ENCODE data around the gene THAP7. TPM values are rescaled to one million over a fixed set of nuclear protein-coding genes. Genes with fewer than 3 reads are reported as not detected.

Gene THAP7
- total RNA-seq, 1 experiment from 2014 or later: 27.7 TPM

DNA sequence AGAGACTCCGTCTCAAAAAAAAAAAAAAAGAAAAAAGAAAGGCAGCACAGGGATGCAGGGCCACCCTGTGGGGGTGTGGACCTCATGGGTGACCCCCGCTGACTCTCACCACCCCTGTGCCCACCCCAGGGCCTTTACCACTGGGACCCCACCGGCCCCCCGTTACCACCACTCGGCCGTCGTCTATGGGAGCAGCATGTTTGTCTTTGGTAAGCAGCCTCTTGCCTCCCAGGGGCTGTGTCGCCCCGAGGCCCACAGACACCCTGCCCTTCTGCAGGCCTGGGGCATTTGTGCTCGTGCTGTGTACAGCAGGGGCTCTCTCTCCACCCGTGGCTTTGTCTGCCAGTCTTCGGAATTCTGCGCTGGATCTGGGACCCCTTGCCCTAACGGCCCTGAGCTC, 14.5 kb downstream of the THAP7 start:
- no peak for DNase-seq (ENCODE audit: low read depth, low spot score)
- Histone ChIP-seq H3K27ac (ENCODE audit: low read depth, low read length) (no peak overlapping the region), H3K4me1 (ENCODE audit: control insufficient read depth in 1 of 2, insufficient read depth in 2 of 2, low read length in 2 of 2) (peaks cover 3 to 8% of the 10 kb centered on the region in 2 experiments; a peak in 2 of 4 replicates), H4K20me1 (ENCODE audit: insufficient read depth) (no peaks in the 10 kb centered on the region), H3K36me3 (ENCODE audit: control insufficient read depth in 1 of 2, insufficient read depth in 2 of 2, low read length in 2 of 2) (peaks cover 7 to 12% of the 10 kb centered on the region in 2 experiments; a peak in 2 of 4 replicates), H3K9me2 (ENCODE audit: insufficient read depth) (no peaks in the 10 kb centered on the region), H3K9me3 (ENCODE audit: control insufficient read depth in 1 of 2, insufficient read depth in 1 of 2, low read depth in 1 of 2, low read length in 2 of 2) (no peaks in the 10 kb centered on the region), H3K9ac (ENCODE audit: low read length) (no peak overlapping the region), H2AFZ (ENCODE audit: low read depth, low read length, poor library complexity, severe bottlenecking) (no peak overlapping the region), H3K4me3 (replicated peaks in 1 of 2; ENCODE audit: low read depth in 1 of 2, low read length in 2 of 2) (no peak overlapping the region), H3K4me2 (ENCODE audit: low read length) (no peak overlapping the region), H3K79me2 (ENCODE audit: insufficient read depth, low read length) (peaks cover 19% of the 10 kb centered on the region), H3K27me3 (ENCODE audit: insufficient read depth, low read length) (no peaks in the 10 kb centered on the region)
- ATAC-seq: no peak
- RAD21 ChIA-PET (ENCODE audit: low non-redundant PET in 1 of 2, low total read pairs in 2 of 2, uncharacterized antibody in 2 of 2, unreplicated experiment in 2 of 2): interaction anchor here in 1 of 2 experiments (0.7 kb wide), 1 partner anchor 13 kb away, joined by 3 read pairs; no protein-coding TSS in a partner anchor
- CTCF ChIA-PET: interaction anchor here (1.4 kb wide), 1 partner anchor 102 kb away, joined by 4 read pairs; no protein-coding TSS in a partner anchor
- intact Hi-C loops (cut with micrococcal nuclease): no loop called here
- TF ChIP-seq SP1 (IDR thresholded peaks at IDR 0.05; ENCODE audit: low read depth) (no peak), CEBPB (IDR thresholded peaks at IDR 0.05; ENCODE audit: low read depth) (no peak), ELF1 (IDR thresholded peaks at IDR 0.05; ENCODE audit: borderline replicate concordance, low read depth) (no peak), EZH2phosphoT487 (IDR thresholded peaks at IDR 0.05; ENCODE audit: borderline replicate concordance) (no peak), ZFX (IDR thresholded peaks at IDR 0.05) (no peak), POLR2AphosphoS5 (IDR thresholded peaks at IDR 0.05; ENCODE audit: low read depth, low read length) (no peak), EZH2 (IDR thresholded peaks at IDR 0.05) (no peak), POLR2A (IDR thresholded peaks at IDR 0.05; ENCODE audit: borderline replicate concordance, extremely low read depth, insufficient read depth, insufficient read length) (no peak)
- TF ChIP-seq, protein P1, sequence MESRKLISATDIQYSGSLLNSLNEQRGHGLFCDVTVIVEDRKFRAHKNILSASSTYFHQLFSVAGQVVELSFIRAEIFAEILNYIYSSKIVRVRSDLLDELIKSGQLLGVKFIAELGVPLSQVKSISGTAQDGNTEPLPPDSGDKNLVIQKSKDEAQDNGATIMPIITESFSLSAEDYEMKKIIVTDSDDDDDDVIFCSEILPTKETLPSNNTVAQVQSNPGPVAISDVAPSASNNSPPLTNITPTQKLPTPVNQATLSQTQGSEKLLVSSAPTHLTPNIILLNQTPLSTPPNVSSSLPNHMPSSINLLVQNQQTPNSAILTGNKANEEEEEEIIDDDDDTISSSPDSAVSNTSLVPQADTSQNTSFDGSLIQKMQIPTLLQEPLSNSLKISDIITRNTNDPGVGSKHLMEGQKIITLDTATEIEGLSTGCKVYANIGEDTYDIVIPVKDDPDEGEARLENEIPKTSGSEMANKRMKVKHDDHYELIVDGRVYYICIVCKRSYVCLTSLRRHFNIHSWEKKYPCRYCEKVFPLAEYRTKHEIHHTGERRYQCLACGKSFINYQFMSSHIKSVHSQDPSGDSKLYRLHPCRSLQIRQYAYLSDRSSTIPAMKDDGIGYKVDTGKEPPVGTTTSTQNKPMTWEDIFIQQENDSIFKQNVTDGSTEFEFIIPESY (IDR thresholded peaks at IDR 0.05; ENCODE audit: extremely low read depth, insufficient replicate concordance, low read length): no peak
- POLR2A ChIA-PET: no interaction called here
- BruUV-seq (replicated peaks): no TSS peak

DNA sequence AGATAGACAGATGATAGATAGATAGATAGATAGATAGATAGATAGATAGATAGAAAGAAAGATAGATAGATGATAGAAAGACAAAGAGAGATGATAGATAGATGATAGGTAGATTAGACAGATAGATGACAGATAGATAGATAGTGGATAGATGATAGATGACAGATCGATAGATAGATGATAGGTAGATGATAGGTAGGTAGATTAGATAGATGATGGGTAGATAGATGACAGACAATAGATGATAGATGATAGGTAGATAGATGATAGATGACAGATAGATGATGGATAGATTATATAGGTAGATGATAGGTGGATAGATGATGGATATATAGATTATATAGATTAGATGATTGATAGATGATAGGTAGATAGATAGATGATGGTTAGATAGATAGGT, 15.6 kb downstream of the THAP7 start:
- Histone ChIP-seq H2AFZ (ENCODE audit: low read depth, low read length, poor library complexity, severe bottlenecking) (no peak overlapping the region), H3K9ac (ENCODE audit: low read length) (no peak overlapping the region), H3K36me3 (ENCODE audit: control insufficient read depth in 1 of 2, insufficient read depth in 2 of 2, low read length in 2 of 2) (peaks cover 7 to 9% of the 10 kb centered on the region in 2 experiments; a peak in 1 of 4 replicates), H3K79me2 (ENCODE audit: insufficient read depth, low read length) (peaks cover 24% of the 10 kb centered on the region), H3K9me3 (ENCODE audit: control insufficient read depth in 1 of 2, insufficient read depth in 1 of 2, low read depth in 1 of 2, low read length in 2 of 2) (no peaks in the 10 kb centered on the region), H4K20me1 (ENCODE audit: insufficient read depth) (no peaks in the 10 kb centered on the region), H3K9me2 (ENCODE audit: insufficient read depth) (no peaks in the 10 kb centered on the region), H3K4me2 (ENCODE audit: low read length) (no peak overlapping the region), H3K4me1 (ENCODE audit: control insufficient read depth in 1 of 2, insufficient read depth in 2 of 2, low read length in 2 of 2) (peaks cover 3 to 10% of the 10 kb centered on the region in 2 experiments; a peak in 2 of 4 replicates), H3K27ac (ENCODE audit: low read depth, low read length) (no peak overlapping the region), H3K27me3 (ENCODE audit: insufficient read depth, low read length) (no peaks in the 10 kb centered on the region), H3K4me3 (replicated peaks in 1 of 2; ENCODE audit: low read depth in 1 of 2, low read length in 2 of 2) (no peak overlapping the region)
- no peak for TF ChIP-seq ELF1 (IDR thresholded peaks at IDR 0.05; ENCODE audit: borderline replicate concordance, low read depth)
- no peak for TF ChIP-seq YY1 (IDR thresholded peaks at IDR 0.05; ENCODE audit: extremely low read depth, insufficient replicate concordance, low read depth, low read length)
- TF ChIP-seq, protein P1 (IDR thresholded peaks at IDR 0.05; ENCODE audit: extremely low read depth, insufficient replicate concordance, low read length): no peak
- no peak for TF ChIP-seq POLR2AphosphoS5 (IDR thresholded peaks at IDR 0.05; ENCODE audit: low read depth, low read length)
- no peak for TF ChIP-seq SRF (IDR thresholded peaks at IDR 0.05; ENCODE audit: low read depth)
- no peak for TF ChIP-seq FOSL1 (IDR thresholded peaks at IDR 0.05; ENCODE audit: low read depth)
- ChIA-PET RAD21 (ENCODE audit: low non-redundant PET in 1 of 2, low total read pairs in 2 of 2, uncharacterized antibody in 2 of 2, unreplicated experiment in 2 of 2) (no interaction called here), POLR2A (no interaction called here), CTCF (no interaction called here)
- no peak for ATAC-seq
- DNase-seq (ENCODE audit: low read depth, low spot score): no peak
- intact Hi-C loops (cut with micrococcal nuclease): no loop called here
- no TSS peak for BruUV-seq (replicated peaks)

Measured in HCT116 (cell line).